Cardiac muscle cell (in vitro differentiated cells and primary cell): ENCODE measurements around the gene OR4C45. TPM values are rescaled to one million over a fixed set of nuclear protein-coding genes. Genes with fewer than 3 reads are reported as not detected.
A peak's percentile ranks its signal among the peaks of the same experiment; 100 is the strongest.
"Not testable (repeated sequence)": the region's sequence is repeated elsewhere in the genome, so short reads cannot be mapped to it uniquely, and the experiment has no call there.

ENCODE experiments used
- DNase-seq, 2 donors: peaks; one replicate each; pipeline versions ENCODE4 v3.0.0 to v3.0.0-alpha.2; 2010 to 2017; ENCODE audit warnings: low read depth in 1 of 2, low spot score in 1 of 2
- H3K27ac ChIP-seq: fragments of 200-600 bp; sonication (generic); 2 replicates; pipeline ENCODE4 v1.5.1; 2016
- H3K27me3 ChIP-seq: fragments of 200-600 bp; sonication (generic); 2 replicates; pipeline ENCODE4 v1.6.0; 2016; ENCODE audit warnings: control low read depth
- H3K36me3 ChIP-seq: fragments of 200-600 bp; sonication (generic); 2 replicates; pipeline ENCODE4 v1.5.1; 2016; ENCODE audit warnings: control low read depth
- H3K4me1 ChIP-seq: fragments of 200-600 bp; sonication (generic); 2 replicates; pipeline ENCODE4 v1.8.1; 2017; ENCODE audit warnings: low read depth, mild to moderate bottlenecking, mixed run types
- H3K4me3 ChIP-seq: fragments of 200-600 bp; sonication (generic); 2 replicates; pipeline ENCODE4 v1.5.1; 2016; ENCODE audit warnings: mild to moderate bottlenecking
- H3K9me3 ChIP-seq: fragments of 200-600 bp; sonication (generic); 2 replicates; pipeline ENCODE4 v1.5.1; 2017; ENCODE audit warnings: low read depth, mild to moderate bottlenecking, control low read depth
- CTCF ChIP-seq: IDR thresholded peaks from 2 replicates; pipeline ENCODE4 v1.5.1; 2012; ENCODE audit warnings: low read depth, mild to moderate bottlenecking, low read length
- polyA plus RNA-seq: library from polyadenylated mRNA; unstranded; fragments of >200 nt; fragmentation: Nextera tagmentation; extraction: Ambion mirVana; gene quantifications from 2 replicates; pipeline ENCODE4 v1.2.1, GENCODE V29; 2016
- total RNA-seq: library from RNA; depleted of rRNA; stranded (reverse); fragments of >200 nt; gene quantifications from 2 replicates; pipeline ENCODE4 v1.2.3, GENCODE V29; 2016

OR4C45 gene
- total RNA-seq (not detected in 2 replicates), polyA plus RNA-seq (not detected in 2 replicates)

GRCh38 chr11:50032574-50032973 lies at the start of gene OR4C45:
OR4C45 (plus strand) TSS chr11:50032874.
- H3K4me3 ChIP-seq = no peak within 1 kb of the TSS
- H3K27ac ChIP-seq = no peak within 1 kb of the TSS
- no peaks in the 10 kb centered on the region for H3K36me3 ChIP-seq
- DNase-seq = no peak
- no peaks in the 10 kb centered on the region for H3K9me3 ChIP-seq
- TF ChIP-seq CTCF = no peak
- H3K4me1 ChIP-seq = no peaks in the 10 kb centered on the region
- H3K27me3 ChIP-seq = no peaks in the 10 kb centered on the region

- Histone ChIP-seq H3K4me3 (no peak overlapping the region), H3K9me3 (peaks cover 2% of the 10 kb centered on the region), H3K36me3 (no peaks in the 10 kb centered on the region), H3K27ac (no peak overlapping the region), H3K4me1 (no peaks in the 10 kb centered on the region), H3K27me3 (no peaks in the 10 kb centered on the region)
- peak; percentile 32 for TF ChIP-seq CTCF
- DNase-seq = peak; percentile 0 to 49
These were observed 37.1 kb upstream of the OR4C45 start for GRCh38 chr11:49995565-49995964.

DNA sequence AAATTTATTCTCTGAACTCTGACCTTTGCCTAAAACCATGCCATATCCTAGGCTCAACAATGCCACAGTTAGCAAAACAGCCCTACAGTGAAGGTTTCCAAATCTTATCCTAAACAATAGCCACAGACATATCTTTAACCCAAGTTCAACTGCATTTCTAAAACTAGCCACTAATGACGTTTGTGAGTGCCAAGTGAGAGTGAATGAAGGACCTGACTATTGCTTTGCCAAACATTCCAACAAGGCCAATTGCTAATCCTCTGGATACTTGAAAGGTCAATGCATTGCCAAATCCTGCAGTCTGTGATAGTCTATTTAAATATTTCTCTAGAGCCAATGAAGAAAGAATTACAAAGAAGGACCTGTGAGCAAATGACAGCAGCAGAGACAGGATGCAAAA lies 2.5 kb upstream of the OR4C45 start:
- H3K9me3 ChIP-seq = no peaks in the 10 kb centered on the region
- no peak for TF ChIP-seq CTCF
- no peaks in the 10 kb centered on the region for H3K4me1 ChIP-seq
- H3K36me3 ChIP-seq = no peaks in the 10 kb centered on the region
- no peak overlapping the region for H3K4me3 ChIP-seq
- DNase-seq = no peak
- no peaks in the 10 kb centered on the region for H3K27me3 ChIP-seq
- H3K27ac ChIP-seq = no peak overlapping the region

GRCh38 chr11:50036239-50036638 lies 3.6 kb downstream of the OR4C45 start:
- not testable (repeated sequence) for H3K27me3 ChIP-seq, DNase-seq, H3K9me3 ChIP-seq, H3K27ac ChIP-seq, H3K36me3 ChIP-seq, H3K4me1 ChIP-seq, H3K4me3 ChIP-seq

DNA sequence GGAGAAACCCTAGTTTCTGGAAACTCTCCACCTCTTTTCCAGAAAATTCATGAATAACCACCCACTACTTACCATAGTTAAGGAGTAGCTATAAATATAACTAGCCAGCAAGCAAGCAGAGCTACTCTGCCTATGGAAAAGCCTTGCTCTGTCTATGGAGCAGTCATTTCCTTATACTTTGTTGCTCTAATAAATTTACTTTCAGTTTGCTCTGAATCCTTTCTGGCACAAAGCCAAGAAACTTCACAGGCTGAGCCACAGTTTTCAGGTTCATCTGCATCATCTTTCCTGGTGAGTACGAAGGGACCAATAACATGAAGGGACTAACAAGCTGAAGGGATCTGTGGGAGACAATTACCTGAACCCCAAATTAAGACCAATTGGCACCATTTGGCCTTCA lies 4.6 kb downstream of the OR4C45 start:
- H3K27ac ChIP-seq = no peak overlapping the region
- TF ChIP-seq CTCF = no peak
- H3K36me3 ChIP-seq = no peaks in the 10 kb centered on the region
- no peak overlapping the region for H3K4me3 ChIP-seq
- no peak for DNase-seq
- H3K27me3 ChIP-seq = no peaks in the 10 kb centered on the region
- no peaks in the 10 kb centered on the region for H3K4me1 ChIP-seq
- no peaks in the 10 kb centered on the region for H3K9me3 ChIP-seq

GRCh38 chr11:50044647-50045046 lies 12.0 kb downstream of the OR4C45 start:
- no peak for DNase-seq
- no peaks in the 10 kb centered on the region for H3K9me3 ChIP-seq
- H3K4me1 ChIP-seq = no peaks in the 10 kb centered on the region
- no peak overlapping the region for H3K4me3 ChIP-seq
- no peak for TF ChIP-seq CTCF
- no peak overlapping the region for H3K27ac ChIP-seq
- no peaks in the 10 kb centered on the region for H3K27me3 ChIP-seq
- no peaks in the 10 kb centered on the region for H3K36me3 ChIP-seq

- H3K27me3 ChIP-seq, H3K9me3 ChIP-seq, H3K4me1 ChIP-seq, H3K4me3 ChIP-seq, H3K36me3 ChIP-seq, DNase-seq, H3K27ac ChIP-seq: not testable (repeated sequence)
These were observed 30.4 kb downstream of the OR4C45 start for GRCh38 chr11:50063056-50063455.
